Activated CD4-positive, alpha-beta memory T cell treated with anti-CD3 and anti-CD28 coated beads, Interleukin-2, amount 10 ng/mL, durations not matched to agents 7 days and 5 days (primary cell): ENCODE measurements around the gene FHAD1. TPM values are rescaled to one million over a fixed set of nuclear protein-coding genes. Genes with fewer than 3 reads are reported as not detected.
A peak's percentile ranks its signal among the peaks of the same experiment; 100 is the strongest.

ENCODE experiments used
- CTCF ChIA-PET: fragments of 350-600 bp; sonication (Branson Sonifier 250); formaldehyde crosslinking; loops from one replicate; lab custom pipeline; 2021; ENCODE audit warnings: antibody characterized with exemption, inconsistent platforms; lab: Charles Lee
- POLR2A ChIA-PET: fragments of 350-600 bp; sonication (Branson Sonifier 250); formaldehyde crosslinking; loops from one replicate; lab custom pipeline; 2021; ENCODE audit warnings: antibody characterized with exemption; lab: Charles Lee
- DNase-seq: peaks from one replicate; pipeline ENCODE4 v3.0.0-alpha.2; 2020
- H3K27ac Mint-ChIP-seq: one replicate; pipeline ENCODE4 v1.8.0; 2021; ENCODE audit warnings: mild to moderate bottlenecking, mixed read lengths
- H3K27me3 Mint-ChIP-seq: one replicate; pipeline ENCODE4 v1.8.0; 2021; ENCODE audit warnings: mixed read lengths
- H3K36me3 Mint-ChIP-seq: one replicate; pipeline ENCODE4 v1.8.0; 2021; ENCODE audit warnings: low read depth, mixed read lengths
- H3K4me1 Mint-ChIP-seq: one replicate; pipeline ENCODE4 v1.8.0; 2021; ENCODE audit warnings: mixed read lengths
- H3K4me3 Mint-ChIP-seq: one replicate; pipeline ENCODE4 v1.8.0; 2021; ENCODE audit warnings: mild to moderate bottlenecking, mixed read lengths
- H3K9me3 Mint-ChIP-seq: one replicate; pipeline ENCODE4 v1.8.0; 2021; ENCODE audit warnings: mixed read lengths
- total RNA-seq, 2 experiments: library from RNA; stranded (reverse); gene quantifications; one replicate each; pipeline ENCODE4 v1.2.3, GENCODE V29; 2021

FHAD1 gene
- total RNA-seq, 2 experiments from 2014 or later = 0.18 TPM; not detected in 1

DNA sequence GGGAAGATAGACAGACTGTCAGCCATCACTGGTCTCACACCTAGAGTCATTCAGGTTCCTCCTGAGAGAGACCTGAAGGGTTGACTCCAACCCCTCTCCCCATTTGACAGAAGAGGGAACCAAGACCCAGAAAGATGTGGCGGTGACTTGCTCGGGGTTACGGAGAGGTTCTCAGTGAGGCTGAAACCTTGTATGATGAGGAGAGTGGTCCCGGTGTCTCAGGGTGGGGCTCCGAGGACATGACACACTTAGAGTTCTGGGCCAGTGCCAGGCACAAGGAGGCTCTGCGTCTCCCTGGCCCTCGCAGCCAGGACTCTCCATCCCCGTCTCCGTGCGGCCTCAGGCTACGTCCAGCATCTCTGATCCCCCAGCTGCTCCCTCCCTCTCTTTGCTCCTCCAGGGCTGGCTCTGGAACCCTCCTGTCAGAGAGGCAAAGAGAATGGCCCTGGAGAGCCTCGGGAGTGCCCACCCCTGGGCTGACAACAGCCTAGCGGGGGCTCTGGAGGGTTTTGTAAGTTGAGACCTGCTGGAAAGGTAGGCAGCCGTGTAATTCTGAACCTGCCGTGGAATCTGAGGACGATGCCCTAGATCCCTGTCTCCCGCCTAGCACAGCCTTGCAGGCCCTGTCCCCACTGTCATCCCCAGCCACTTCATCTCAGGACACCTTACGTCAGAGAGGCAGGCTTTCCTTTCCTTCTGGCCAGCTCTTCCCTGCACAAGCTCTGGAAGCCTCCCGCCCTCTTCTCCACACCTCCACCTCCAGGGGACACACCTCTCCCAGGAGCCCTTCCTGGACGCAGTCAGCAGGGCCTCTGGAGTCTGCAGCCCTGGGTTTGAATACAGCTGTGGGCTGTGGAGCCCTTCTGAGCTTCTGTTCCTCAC, 166.8 kb downstream of the FHAD1 start:
- H3K27ac Mint-ChIP-seq = no peak overlapping the region

DNA sequence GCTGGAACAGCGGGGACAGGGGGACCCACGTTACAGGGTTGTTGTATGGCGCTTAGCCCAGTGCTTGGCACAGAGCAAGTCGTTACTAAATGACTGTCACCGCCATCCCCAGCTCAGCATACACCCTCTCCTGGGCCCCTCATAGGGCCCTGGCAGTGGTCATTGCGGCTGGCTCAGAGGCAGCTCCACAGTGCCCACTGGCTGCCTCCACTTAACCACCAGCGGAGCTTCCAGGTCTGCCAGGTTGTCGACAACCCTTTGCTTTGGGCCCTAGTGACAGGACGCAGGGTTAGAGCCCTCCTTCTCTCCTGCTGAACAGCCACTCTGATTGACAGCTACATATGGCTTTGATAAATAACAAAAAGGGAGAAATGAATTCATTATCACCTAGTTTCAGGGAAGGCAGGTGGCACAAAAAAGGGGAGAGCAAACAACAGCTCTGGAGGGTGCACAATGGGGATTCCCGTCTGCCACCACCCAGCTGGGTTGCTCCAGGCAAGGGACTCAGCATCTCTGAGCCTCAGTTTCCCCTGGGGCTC, 167.5 kb downstream of the FHAD1 start:
- ChIA-PET CTCF (interaction anchor here (0.6 to 1.6 kb wide), 2 partner anchors 9 to 91 kb away, joined by 3 to 6 read pairs; no protein-coding TSS in a partner anchor), POLR2A (interaction anchor here (1.0 to 2.1 kb wide), 2 partner anchors 12 to 20 kb away, joined by 3 to 5 read pairs; no protein-coding TSS in a partner anchor)
- Mint-ChIP-seq H3K9me3 (no peaks in the 10 kb centered on the region), H3K27ac (no peak overlapping the region), H3K27me3 (no peaks in the 10 kb centered on the region), H3K36me3 (peaks cover 54% of the 10 kb centered on the region), H3K4me1 (peaks cover 74% of the 10 kb centered on the region), H3K4me3 (no peak overlapping the region)
- DNase-seq = no peak

More for the DNA sequence above, 166.8 kb downstream of the FHAD1 start:
- DNase-seq = no peak
- ChIA-PET POLR2A (interaction anchor here (1.0 to 2.1 kb wide), 2 partner anchors 13 to 21 kb away, joined by 3 to 5 read pairs; no protein-coding TSS in a partner anchor), CTCF (interaction anchor here (0.6 to 1.6 kb wide), 2 partner anchors 8 to 91 kb away, joined by 3 to 6 read pairs; no protein-coding TSS in a partner anchor)
- H3K4me1 Mint-ChIP-seq = peaks cover 73% of the 10 kb centered on the region
- H3K36me3 Mint-ChIP-seq = peaks cover 54% of the 10 kb centered on the region
- H3K27me3 Mint-ChIP-seq = peaks cover 5% of the 10 kb centered on the region
- no peak overlapping the region for H3K4me3 Mint-ChIP-seq
- H3K9me3 Mint-ChIP-seq = no peaks in the 10 kb centered on the region

DNA sequence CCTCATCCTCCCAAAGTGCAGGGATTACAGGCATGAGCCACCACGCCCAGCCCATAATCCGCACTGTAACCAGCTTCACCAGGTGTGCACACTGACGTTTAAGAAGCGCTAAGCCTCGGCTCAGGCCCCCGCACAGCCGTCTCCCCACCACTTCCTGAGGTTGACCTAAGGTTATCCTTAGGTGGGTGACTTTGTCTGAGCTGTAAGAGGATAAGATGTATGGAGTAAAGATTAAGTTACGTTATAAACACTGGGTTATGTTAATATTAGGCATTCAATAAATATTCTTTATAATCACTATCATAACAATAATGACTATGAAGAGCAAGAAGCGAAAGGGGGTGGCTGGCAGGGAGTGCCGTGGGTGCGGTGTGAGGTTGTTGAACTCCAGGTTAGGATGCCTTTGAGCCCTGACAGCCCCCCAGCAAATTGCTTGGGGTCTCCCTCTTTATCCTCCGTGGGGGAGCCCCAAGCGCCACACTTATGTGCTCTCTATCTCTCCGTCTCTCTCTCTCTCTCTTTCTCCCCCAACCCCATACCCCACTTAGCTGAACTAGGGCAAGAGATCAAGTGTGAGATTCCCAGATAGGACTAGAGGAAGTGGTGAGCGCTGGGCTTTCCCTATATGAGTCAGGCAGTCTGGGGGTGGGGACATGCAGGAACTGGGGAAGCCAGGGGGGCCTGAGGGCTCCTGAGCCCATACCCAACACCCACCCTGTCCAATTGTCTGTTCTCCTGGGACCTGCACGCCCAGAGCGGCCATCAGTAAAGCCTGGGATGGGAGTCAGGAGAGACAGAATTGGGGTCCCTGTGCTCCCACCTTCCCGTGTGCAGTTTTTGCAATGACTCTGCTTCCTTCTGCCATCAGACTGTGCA, 170.3 kb downstream of the FHAD1 start:
- H3K4me3 Mint-ChIP-seq = peak overlapping the region; percentile 51
- ChIA-PET POLR2A (interaction anchor here (1.4 to 1.9 kb wide), 4 partner anchors 8 to 14 kb away, joined by 3 to 9 read pairs (median 6); no protein-coding TSS in a partner anchor), CTCF (interaction anchor here (0.9 to 2.7 kb wide), 6 partner anchors 10 to 820 kb away, joined by 3 to 14 read pairs (median 3); no protein-coding TSS in a partner anchor)
- DNase-seq = peak; percentile 61
- H3K4me1 Mint-ChIP-seq = peaks cover 75% of the 10 kb centered on the region
- H3K36me3 Mint-ChIP-seq = peaks cover 59% of the 10 kb centered on the region
- peak overlapping the region; percentile 87 for H3K27ac Mint-ChIP-seq
- no peaks in the 10 kb centered on the region for H3K27me3 Mint-ChIP-seq
- no peaks in the 10 kb centered on the region for H3K9me3 Mint-ChIP-seq

DNA sequence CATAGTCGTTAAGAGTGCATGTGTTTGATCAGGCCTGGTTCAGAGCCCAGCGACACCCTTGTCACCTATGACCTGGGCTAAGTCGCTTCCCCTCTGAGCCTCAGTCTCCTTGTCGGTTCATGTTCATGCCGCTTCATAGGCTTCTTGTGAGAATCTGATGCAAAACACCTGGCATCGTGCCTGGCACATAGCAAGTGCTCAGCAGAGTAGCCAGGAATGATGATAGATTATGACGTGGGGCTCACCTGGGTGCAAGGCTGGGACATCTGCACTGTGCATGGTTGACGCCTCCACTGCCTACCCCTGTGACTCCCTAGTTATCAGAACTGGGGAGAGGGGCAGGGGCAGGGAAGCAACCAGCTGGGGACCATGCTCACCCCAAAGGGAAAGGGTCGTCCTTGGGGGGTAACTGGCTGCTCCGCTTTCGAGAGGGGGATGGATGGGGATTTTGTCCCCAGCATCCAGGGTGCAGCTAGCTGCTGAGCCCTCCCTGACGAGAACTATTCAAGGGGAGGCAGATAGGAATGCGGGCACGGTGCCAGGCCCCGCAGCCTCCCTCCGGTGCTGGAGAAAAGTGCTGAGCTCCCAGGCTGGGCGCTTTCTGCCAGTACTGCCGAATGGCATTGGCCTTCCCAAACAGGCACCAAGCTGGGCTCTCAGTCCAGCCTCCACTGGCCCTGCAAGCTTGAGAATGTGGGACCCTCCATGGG, 171.9 kb downstream of the FHAD1 start:
- H3K9me3 Mint-ChIP-seq = no peaks in the 10 kb centered on the region
- H3K36me3 Mint-ChIP-seq = peaks cover 50% of the 10 kb centered on the region
- POLR2A ChIA-PET = interaction anchor here (2.5 kb wide), 1 partner anchor 9 kb away, joined by 7 read pairs; no protein-coding TSS in a partner anchor
- peak overlapping the region; percentile 47 for H3K27ac Mint-ChIP-seq
- no peaks in the 10 kb centered on the region for H3K27me3 Mint-ChIP-seq
- DNase-seq = no peak
- CTCF ChIA-PET = interaction anchor here (0.6 to 2.7 kb wide), 5 partner anchors 12 to 170 kb away, joined by 3 to 14 read pairs (median 4); partner anchors contain the start of gene DNAJC16
- peaks cover 62% of the 10 kb centered on the region for H3K4me1 Mint-ChIP-seq
- no peak overlapping the region for H3K4me3 Mint-ChIP-seq

DNA sequence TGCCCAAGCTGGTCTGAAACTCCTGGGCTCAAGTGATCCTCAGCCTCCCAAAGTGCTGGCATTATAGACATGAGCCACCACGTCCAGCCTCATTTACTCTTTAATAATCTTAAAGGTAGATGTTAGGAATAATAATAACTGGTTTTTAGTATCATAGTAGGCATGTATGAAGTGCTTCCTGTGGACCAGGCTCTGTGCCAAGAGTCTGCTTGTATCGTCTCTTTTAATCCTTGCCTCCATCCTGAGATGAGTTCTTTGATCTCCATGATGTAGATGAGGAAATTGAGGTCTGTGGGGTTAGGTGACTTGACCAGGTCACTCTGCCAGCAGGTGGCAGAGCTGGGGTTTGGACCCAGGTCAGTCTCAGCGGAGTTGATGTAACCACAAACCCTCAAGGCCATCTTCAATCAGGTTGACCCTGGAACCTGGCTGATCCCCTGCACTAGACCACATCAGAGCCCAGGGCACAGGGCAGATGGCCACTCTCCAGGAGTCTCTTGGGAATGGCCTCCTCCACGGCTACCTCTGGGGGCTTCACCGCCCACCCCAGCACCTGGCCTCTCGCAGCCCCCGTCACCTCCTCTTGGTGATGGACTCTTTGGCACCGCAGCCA, 173.9 kb downstream of the FHAD1 start:
- peaks cover 36% of the 10 kb centered on the region for H3K36me3 Mint-ChIP-seq
- POLR2A ChIA-PET = interaction anchor here (1.0 to 2.5 kb wide), 2 partner anchors 11 kb away, joined by 3 to 7 read pairs; no protein-coding TSS in a partner anchor
- no peak for DNase-seq
- no peak overlapping the region for H3K4me3 Mint-ChIP-seq
- peaks cover 54% of the 10 kb centered on the region for H3K4me1 Mint-ChIP-seq
- H3K27ac Mint-ChIP-seq = no peak overlapping the region
- no peaks in the 10 kb centered on the region for H3K9me3 Mint-ChIP-seq
- no peaks in the 10 kb centered on the region for H3K27me3 Mint-ChIP-seq
- CTCF ChIA-PET = interaction anchor here (0.9 to 2.6 kb wide), 4 partner anchors 10 to 98 kb away, joined by 3 to 9 read pairs (median 4); no protein-coding TSS in a partner anchor

GRCh38 chr1:15422871-15423270, 175.8 kb downstream of the FHAD1 start:
- POLR2A ChIA-PET = interaction anchor here (1.8 kb wide), 1 partner anchor 12 kb away, joined by 6 read pairs; no protein-coding TSS in a partner anchor

GRCh38 chr1:15423355-15424077, 176.5 kb downstream of the FHAD1 start:
- Mint-ChIP-seq H3K27ac (no peak overlapping the region), H3K36me3 (peaks cover 45% of the 10 kb centered on the region), H3K9me3 (no peaks in the 10 kb centered on the region), H3K27me3 (no peaks in the 10 kb centered on the region), H3K4me1 (peaks cover 40% of the 10 kb centered on the region), H3K4me3 (no peak overlapping the region)
- POLR2A ChIA-PET = interaction anchor here (1.8 to 1.9 kb wide), 2 partner anchors 12 to 13 kb away, joined by 5 to 6 read pairs; no protein-coding TSS in a partner anchor
- no peak for DNase-seq
- CTCF ChIA-PET = interaction anchor here (1.0 kb wide), 1 partner anchor 100 kb away, joined by 4 read pairs; no protein-coding TSS in a partner anchor

More at GRCh38 chr1:15422871-15423270, 175.8 kb downstream of the FHAD1 start:
- CTCF ChIA-PET = no interaction called here
- no peaks in the 10 kb centered on the region for H3K27me3 Mint-ChIP-seq
- H3K36me3 Mint-ChIP-seq = peaks cover 40% of the 10 kb centered on the region
- H3K27ac Mint-ChIP-seq = no peak overlapping the region
- H3K4me3 Mint-ChIP-seq = no peak overlapping the region
- H3K9me3 Mint-ChIP-seq = no peaks in the 10 kb centered on the region
- H3K4me1 Mint-ChIP-seq = peaks cover 43% of the 10 kb centered on the region
- no peak for DNase-seq

- no peaks in the 10 kb centered on the region for H3K9me3 Mint-ChIP-seq
- POLR2A ChIA-PET = interaction anchor here (1.9 kb wide), 1 partner anchor 12 kb away, joined by 5 read pairs; no protein-coding TSS in a partner anchor
- no peak overlapping the region for H3K27ac Mint-ChIP-seq
- CTCF ChIA-PET = interaction anchor here (1.0 kb wide), 1 partner anchor 101 kb away, joined by 4 read pairs; no protein-coding TSS in a partner anchor
- no peak overlapping the region for H3K4me3 Mint-ChIP-seq
- H3K4me1 Mint-ChIP-seq = peaks cover 35% of the 10 kb centered on the region
- H3K36me3 Mint-ChIP-seq = peaks cover 43% of the 10 kb centered on the region
- H3K27me3 Mint-ChIP-seq = no peaks in the 10 kb centered on the region
- no peak for DNase-seq
Measured at GRCh38 chr1:15424146-15424667, 177.2 kb downstream of the FHAD1 start.

- no peak overlapping the region for H3K27ac Mint-ChIP-seq
- POLR2A ChIA-PET = interaction anchor here (1.7 to 1.9 kb wide), 2 partner anchors 8 to 13 kb away, joined by 5 to 6 read pairs; no protein-coding TSS in a partner anchor
- no peak overlapping the region for H3K4me3 Mint-ChIP-seq
- H3K4me1 Mint-ChIP-seq = peaks cover 28% of the 10 kb centered on the region
- DNase-seq = no peak
- H3K27me3 Mint-ChIP-seq = no peaks in the 10 kb centered on the region
- H3K36me3 Mint-ChIP-seq = peaks cover 43% of the 10 kb centered on the region
- no peaks in the 10 kb centered on the region for H3K9me3 Mint-ChIP-seq
- CTCF ChIA-PET = interaction anchor here (8.5 kb wide), 1 partner anchor 101 kb away, joined by 124 read pairs; no protein-coding TSS in a partner anchor
Measured at GRCh38 chr1:15424981-15425380, 178.0 kb downstream of the FHAD1 start.

- DNase-seq = no peak
- Mint-ChIP-seq H3K9me3 (no peaks in the 10 kb centered on the region), H3K4me1 (peaks cover 25% of the 10 kb centered on the region), H3K27me3 (no peaks in the 10 kb centered on the region), H3K4me3 (no peak overlapping the region), H3K36me3 (peaks cover 45% of the 10 kb centered on the region), H3K27ac (no peak overlapping the region)
- ChIA-PET CTCF (interaction anchor here (0.9 to 8.5 kb wide), 2 partner anchors 102 to 121 kb away, joined by 3 to 124 read pairs; no protein-coding TSS in a partner anchor), POLR2A (interaction anchor here (1.7 to 3.5 kb wide), 2 partner anchors 9 to 14 kb away, joined by 6 to 11 read pairs; no protein-coding TSS in a partner anchor)
Measured at GRCh38 chr1:15425521-15425920, 178.5 kb downstream of the FHAD1 start.
